Right lobe of liver (tissue), 4 donors: ENCODE results near the gene CD276.

Experiments used
- POLR2A ChIP-seq: fragments of 450-650 bp; IDR thresholded peaks from one replicate; pipeline ENCODE4 v1.6.1; 2017; ENCODE audit warnings: antibody characterized with exemption, mild to moderate bottlenecking
- TF ChIP-seq, protein P1 (sequence below), 4 donors: fragments of 200-600 bp in 3 of 4; fragments of 450-650 bp in 1 of 4; IDR thresholded peaks; one replicate each; pipeline versions ENCODE4 v1.5.1 to v1.8.0; 2016 to 2022; ENCODE audit warnings: antibody characterized with exemption in 4 of 4, mild to moderate bottlenecking in 2 of 4
- donor health status: DM: no; HTN: no; CAD: no.
- donor health status: DM: no; HTN: no; CAD: no.
- donor health status: DM: no; HTN: yes; CAD: no.

- TF ChIP-seq, protein P1, sequence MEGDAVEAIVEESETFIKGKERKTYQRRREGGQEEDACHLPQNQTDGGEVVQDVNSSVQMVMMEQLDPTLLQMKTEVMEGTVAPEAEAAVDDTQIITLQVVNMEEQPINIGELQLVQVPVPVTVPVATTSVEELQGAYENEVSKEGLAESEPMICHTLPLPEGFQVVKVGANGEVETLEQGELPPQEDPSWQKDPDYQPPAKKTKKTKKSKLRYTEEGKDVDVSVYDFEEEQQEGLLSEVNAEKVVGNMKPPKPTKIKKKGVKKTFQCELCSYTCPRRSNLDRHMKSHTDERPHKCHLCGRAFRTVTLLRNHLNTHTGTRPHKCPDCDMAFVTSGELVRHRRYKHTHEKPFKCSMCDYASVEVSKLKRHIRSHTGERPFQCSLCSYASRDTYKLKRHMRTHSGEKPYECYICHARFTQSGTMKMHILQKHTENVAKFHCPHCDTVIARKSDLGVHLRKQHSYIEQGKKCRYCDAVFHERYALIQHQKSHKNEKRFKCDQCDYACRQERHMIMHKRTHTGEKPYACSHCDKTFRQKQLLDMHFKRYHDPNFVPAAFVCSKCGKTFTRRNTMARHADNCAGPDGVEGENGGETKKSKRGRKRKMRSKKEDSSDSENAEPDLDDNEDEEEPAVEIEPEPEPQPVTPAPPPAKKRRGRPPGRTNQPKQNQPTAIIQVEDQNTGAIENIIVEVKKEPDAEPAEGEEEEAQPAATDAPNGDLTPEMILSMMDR (IDR thresholded peaks at IDR 0.05), result no peak
- no peak for TF ChIP-seq POLR2A
Observed at GRCh38 chr15:73755481-73755880, 71.3 kb downstream of the CD276 start.
